ENCODE measurements around the gene AFAP1.

AFAP1 gene

DNA sequence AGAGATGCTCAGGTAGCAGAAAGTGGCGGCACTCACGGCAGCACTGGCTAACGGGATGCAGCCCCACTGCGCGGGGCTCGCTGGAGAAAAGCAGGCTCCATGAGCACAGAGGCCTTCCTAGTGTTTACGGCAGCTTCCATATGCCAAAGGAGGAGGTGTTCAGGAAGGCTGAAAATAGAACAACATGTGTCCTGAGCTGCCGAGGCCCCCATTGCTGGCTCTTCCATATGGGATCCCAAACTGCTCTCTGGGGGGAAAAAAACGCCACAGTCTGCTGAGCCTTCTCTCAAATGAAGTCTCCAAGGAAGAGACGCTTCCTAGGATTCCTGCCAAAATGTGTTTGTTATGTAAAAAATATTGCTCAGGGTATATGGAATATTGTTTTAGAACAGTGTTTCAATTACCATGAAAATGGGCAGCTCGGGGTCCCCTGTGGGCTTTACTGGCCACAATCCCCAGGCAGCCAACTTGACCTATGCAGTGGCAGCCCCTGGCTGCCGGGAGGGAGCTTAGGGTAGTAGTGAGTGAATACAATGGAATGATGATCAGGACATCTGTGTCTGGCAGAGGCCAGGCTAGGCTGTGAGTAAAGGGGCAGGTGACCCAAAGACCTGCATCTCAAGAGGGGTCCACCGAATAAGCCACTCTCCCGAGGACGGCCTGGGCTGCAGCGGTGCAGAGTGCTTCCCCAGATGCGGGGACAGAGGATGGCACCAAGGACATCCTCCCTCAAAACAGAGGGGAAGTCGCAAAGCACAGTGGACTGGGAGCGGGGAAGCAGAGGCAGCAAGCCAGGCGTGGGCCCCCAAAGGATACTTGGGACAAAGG is 170.1 kb downstream of the AFAP1 start:
- DNase-seq (ENCODE audit: low read depth in 2 of 2) = no peak

DNA sequence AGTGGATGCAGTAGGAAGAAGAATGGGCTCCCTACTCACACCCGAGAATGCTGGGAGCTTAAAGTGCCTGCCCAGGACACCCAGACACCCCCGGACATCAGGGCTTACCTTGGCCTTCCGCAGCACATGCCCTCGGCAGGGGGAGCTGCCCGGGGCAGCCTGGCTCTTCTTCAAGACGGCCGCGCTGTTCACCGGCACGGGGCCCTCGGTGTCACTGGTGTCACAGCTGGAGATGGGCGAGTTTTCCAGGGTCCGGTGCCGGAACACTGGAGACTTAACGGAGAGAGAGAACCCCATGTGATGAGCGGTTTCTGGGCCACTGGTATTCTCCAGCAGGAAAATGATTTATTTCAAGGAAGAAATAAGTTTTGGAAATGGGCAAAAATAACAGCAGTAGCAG is 170.9 kb downstream of the AFAP1 start:
- DNase-seq (ENCODE audit: low read depth in 2 of 2) = no peak

DNA sequence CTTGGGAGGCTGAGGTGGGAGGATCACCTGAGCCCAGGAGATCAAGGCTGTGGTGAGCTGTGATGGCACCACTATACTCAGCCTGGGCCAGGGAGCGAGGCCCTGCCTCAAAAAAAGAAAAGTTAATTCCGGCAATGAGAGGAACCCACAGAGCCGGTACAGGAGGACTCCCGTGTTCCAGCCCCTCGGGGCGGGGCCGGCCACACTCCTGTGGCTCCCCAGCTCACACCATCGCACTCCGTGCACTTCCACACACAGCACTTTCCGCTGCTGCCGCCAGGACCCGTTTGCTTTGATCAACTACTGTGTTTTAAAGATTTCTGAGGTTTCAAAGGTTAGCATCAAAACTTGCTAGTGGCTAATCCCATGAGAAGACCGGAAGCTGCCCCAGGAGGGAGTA is 171.7 kb downstream of the AFAP1 start:
- no peak for DNase-seq (ENCODE audit: low read depth in 2 of 2)

DNA sequence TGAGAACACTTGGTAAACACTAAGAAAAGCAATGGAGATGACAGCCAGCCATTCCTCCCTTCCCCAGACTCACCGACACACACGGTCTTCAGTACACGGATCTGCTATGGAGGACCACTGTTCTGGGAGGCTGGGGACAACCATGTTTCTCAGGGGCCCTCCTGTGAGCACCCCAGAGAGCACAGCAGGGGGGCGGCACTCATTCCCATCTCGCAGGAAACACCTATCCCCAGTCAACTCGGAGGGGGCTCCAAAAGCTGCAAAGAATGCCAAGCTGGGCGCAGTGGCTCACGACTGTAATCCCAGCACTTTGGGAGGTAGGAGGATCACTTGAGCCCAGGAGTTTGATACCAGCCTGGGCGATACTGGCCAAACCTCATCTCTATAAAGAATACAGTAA is 172.1 kb downstream of the AFAP1 start:
- DNase-seq (ENCODE audit: low read depth in 2 of 2) = no peak

DNA sequence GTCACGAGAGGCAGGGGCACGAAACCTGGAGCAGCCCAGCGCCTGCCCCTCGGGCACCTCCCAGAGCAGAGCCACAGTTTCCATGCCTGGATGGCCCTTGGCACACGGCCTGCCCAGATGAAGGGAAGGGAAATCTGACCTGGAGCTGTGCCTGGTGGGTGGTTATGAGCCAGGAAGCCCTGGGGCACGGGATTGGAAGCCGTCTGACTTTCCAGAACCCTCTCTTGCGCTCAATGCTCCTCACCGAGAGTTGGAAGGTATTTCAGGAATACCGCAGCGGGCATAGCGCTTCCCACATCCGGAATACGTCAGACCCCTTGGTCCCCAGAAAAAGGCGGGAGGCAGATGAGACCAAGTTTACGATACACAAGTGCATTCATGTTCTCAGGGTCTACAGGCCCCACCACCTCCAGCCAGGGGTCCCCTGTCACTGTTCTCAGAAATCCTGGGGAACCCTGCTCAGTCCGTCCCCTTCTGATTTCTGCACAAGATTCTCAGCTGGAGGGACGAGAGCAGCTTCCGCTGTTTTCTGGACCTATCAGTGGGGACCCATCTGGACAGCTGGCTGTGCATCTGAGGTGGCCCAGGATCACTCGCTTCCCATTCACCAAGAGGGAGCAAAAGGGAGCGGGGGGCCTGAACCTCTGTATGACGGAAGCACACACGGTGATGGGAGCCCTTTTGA is 172.9 kb downstream of the AFAP1 start:
- no peak for DNase-seq (ENCODE audit: low read depth in 2 of 2)

DNA sequence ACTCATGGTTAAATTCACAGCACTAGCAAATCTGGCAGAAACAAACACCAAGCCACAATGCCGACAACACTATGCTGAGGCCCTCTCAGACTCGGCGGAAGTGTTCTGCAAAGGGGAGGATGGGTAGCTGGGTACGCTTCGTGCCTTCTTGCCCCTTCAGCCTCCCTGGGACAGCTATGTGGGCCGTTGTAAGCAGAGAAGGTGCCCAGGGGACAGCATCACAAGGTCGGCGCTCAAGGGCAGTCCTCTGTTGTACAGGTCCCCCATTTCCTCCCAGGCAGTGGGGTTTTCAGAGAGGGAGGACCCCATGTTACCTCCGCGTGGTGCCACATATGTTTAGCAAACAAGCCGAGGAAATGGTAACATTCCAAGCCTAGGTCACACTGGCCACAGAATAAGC is 173.6 kb downstream of the AFAP1 start:
- no peak for DNase-seq (ENCODE audit: low read depth in 2 of 2)

DNA sequence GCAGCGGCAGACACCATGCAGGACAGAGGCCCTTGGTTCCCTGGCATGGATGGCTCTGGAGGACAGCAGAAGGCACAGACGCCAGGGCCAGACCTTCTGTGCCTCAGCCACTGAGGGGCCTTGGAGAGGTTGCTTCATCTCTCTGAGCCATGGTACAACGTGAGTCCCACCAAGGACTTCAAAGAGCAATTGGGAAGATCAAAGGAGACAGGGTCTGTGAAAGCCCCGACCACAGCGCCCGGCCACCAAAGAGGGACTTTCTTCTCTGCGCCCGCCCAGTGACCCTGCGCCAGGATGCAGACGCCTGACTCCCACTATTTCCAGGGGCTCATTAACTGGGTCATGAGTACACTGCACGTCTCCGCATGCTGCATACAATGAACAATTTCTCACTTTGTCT is 174.0 kb downstream of the AFAP1 start:
- DNase-seq (ENCODE audit: low read depth in 2 of 2) = no peak

DNA sequence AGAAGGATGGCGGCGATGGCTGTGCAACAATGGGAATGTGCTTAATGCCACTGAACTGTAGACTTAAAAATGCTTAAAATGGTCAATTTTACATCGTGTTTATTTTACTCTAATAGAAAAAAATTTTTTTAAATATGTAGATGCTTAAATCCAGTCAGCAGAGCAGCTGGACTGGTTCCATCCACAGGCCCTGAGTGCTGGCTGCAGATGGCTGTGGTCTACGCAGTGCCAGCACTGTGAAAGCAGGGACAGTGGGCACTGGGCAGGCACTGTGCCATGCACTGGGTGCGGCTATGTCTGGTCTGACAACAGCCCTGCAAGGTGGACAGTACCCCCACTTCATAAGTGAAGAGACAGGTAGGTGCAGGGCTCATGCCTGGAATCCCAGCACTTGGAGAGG is 175.2 kb downstream of the AFAP1 start:
- no peak for DNase-seq (ENCODE audit: low read depth in 2 of 2)

DNA sequence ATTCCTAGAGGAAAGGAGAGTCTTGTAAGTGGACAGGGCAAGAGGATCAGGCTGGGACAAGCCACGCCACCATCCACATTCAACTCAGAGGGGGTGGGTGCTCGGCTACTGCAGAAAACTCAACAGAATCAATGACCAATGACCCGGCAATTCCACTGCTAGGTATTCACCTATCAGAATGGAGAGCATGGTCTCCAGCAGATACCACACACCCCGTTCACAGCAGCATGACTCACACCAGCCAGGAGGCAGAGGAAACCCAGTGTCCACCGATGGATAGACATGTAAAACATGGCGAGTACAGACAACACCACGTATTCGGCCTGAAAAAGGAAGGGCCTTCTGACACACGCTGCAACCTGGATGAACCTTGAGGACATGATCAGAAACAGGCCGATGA is 175.9 kb downstream of the AFAP1 start:
- DNase-seq (ENCODE audit: low read depth in 2 of 2) = no peak

DNA sequence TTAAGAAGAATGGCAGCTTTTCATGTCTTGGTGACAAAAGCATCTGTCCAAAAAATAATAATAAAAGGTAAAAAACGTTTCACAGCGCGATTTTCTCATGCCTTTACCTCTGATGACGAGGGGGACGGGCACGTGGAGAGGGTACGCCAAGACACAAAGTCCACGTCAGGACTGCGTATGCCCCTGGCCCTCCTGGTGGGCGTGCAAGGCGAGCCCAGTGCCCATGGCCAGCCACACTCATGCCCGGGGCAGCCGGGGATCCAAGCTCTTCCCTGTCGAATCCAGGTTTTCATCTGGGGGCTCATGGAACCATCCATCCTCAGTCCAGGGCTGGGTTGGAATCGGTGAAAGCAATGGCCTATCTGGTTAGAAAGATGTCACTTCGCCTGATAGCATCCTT is 176.6 kb downstream of the AFAP1 start:
- DNase-seq (ENCODE audit: low read depth in 2 of 2) = no peak

DNA sequence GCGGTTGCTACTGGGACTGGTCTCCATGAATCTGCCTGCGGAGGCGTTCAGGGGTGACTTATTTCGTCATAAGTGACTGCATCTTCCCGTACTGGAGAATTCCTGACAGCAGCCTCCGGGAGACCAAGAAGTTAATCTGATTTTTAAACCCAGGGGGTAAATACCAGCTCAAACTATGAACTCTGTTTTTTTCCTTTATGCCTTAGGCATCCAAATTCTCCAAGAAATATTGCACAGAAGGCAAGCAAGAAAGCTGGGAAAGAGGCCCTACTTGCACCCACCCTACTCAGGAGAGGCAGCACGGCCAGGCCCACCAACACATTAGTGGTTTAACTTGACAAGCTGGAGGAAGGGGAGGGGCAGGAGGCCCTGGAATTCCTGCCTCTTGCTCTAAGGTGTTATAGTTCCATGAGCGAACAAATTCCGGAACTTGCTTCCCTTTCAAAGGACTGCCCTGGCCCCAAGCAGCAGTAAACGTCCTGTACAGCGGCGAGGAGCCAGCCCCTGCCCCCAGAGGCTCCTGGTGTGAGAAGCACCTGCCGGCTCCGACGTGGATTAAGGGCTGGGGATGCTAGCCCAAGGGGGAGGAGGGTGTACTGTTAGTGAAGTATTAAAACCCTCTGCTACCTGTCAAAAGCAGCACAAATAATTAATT is 177.2 kb downstream of the AFAP1 start:
- DNase-seq (ENCODE audit: low read depth in 2 of 2) = no peak

GRCh38 chr4:7761720-7762119 is 177.9 kb downstream of the AFAP1 start:
- peak in 1 of 2 donors; percentile 11 for DNase-seq (ENCODE audit: low read depth in 2 of 2)

DNA sequence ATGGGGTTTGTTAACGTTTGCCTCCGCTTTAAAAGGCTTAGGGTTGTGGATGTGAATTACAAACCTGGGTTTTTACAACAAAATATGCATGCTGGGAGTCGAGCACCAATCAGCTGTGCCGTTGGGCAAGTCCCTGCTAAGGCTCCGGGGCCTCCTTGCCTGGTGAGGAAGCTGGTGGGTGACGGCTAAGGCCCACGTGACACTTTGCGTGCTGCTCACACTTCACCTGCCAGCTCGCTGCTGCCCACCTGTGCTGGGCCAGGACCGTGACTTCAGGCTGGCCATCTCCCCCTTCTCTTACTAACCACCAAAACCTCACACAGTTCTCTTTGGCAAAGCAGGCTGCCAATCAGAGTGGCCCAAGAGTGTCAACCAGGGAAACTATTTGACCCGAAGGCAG is 178.3 kb downstream of the AFAP1 start:
- no peak for DNase-seq (ENCODE audit: low read depth in 2 of 2)

DNA sequence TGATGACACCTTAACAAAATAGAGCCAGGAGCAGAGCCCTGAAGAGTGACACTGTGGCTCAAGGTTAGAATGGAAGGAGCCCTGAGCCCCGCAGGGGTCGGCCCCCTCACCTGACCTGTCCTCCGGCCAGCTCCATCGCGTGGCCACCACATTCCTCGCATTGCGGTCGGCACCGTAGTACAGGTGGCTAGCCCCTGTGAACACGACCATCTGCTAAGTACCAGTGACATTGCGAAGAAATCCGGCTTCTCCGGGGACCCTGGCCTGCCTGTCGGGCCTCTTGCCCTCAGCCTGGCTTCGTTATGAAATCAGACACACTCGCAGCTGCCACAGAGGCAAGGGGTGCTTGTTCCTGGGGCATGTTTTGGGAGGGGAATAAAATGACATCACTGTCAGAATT is 179.0 kb downstream of the AFAP1 start:
- no peak for DNase-seq (ENCODE audit: low read depth in 2 of 2)

DNA sequence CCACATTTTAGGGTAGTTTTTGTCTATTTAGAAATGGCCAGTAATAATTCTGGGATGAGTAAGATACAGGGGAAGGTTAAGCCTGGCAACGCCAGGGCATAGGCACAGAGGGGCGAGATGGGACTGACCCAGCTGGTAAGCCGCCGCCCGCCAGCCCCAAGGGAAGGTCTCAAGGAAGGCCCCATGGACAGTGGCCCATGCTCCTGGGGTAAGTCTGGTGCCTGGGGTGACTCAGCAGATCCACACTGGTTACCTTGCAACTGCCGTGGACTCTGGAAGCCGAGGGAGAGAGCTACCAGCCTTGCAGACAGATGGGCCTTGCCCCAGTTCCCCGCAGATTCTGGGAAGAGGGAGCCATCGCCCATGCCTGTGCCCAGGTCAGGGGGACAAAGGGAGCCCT is 179.4 kb downstream of the AFAP1 start:
- DNase-seq (ENCODE audit: low read depth in 2 of 2) = no peak

- DNase-seq (ENCODE audit: low read depth in 2 of 2) = no peak
Observed at GRCh38 chr4:7759635-7760034, 180.0 kb downstream of the AFAP1 start.

DNA sequence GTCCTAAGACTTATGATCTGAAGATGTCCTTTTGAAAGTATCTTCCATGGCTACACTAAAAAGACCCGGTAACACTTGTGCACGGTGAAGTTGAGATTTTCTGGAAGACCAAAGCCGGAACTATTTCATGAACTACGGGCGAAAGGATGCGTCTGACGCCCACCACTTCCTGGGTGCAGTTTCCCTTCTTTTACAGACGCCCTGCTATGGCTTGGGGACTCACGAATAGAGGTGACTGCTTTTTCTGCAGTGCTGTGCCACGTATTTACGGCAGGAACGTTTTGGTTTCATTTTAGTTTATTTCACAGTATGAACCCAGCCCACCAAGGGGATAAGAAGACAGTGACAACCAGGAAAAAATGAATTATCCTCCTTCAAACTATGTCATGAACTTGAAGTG is 180.4 kb downstream of the AFAP1 start:
- DNase-seq (ENCODE audit: low read depth in 2 of 2) = peak; percentile 14 to 29

DNA sequence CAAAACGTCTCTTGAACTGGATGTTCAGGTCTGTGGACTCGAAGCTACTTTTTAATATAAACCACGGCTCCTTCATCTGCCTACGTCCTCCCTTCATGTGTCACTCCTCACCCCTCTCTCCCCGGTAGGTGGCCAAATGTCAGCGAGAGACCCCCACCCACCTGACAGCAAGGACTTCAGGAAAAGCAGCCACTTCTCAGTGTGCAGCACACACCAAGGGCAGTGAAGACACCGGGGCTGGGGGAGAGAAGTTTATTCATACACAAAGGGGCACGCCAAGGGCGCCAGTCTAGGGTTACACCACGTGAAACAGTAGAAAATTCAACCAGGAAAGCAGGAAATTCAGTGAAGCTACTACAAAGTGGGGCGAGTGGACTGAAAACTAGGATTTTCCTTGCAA is 181.2 kb downstream of the AFAP1 start:
- DNase-seq (ENCODE audit: low read depth in 2 of 2) = no peak

- DNase-seq (ENCODE audit: low read depth in 2 of 2) = no peak
Observed at GRCh38 chr4:7757501-7758471, 181.9 kb downstream of the AFAP1 start.

GRCh38 chr4:7756561-7757355 is 182.9 kb downstream of the AFAP1 start:
- DNase-seq (ENCODE audit: low read depth in 2 of 2) = no peak

- no peak for DNase-seq (ENCODE audit: low read depth in 2 of 2)
Observed at GRCh38 chr4:7756071-7756470, 183.6 kb downstream of the AFAP1 start.

Measured in stimulated activated CD8-positive, alpha-beta memory T cell treated with anti-CD3 and anti-CD28 coated beads, Interleukin-7, amount 100 ng/mL, for 1 hour (primary cell).